CD4-positive, alpha-beta T cell treated with Interferon gamma for 1 hour (primary cell): Measurements from ENCODE around the gene MKLN1.
A peak's percentile ranks its signal among the peaks of the same experiment; 100 is the strongest.
"Not testable (repeated sequence)": the region's sequence is repeated elsewhere in the genome, so short reads cannot be mapped to it uniquely, and the experiment has no call there.

Experiments used
- DNase-seq: peaks from one replicate; pipeline ENCODE4 v3.0.0-alpha.2; 2020

MKLN1 gene

DNA sequence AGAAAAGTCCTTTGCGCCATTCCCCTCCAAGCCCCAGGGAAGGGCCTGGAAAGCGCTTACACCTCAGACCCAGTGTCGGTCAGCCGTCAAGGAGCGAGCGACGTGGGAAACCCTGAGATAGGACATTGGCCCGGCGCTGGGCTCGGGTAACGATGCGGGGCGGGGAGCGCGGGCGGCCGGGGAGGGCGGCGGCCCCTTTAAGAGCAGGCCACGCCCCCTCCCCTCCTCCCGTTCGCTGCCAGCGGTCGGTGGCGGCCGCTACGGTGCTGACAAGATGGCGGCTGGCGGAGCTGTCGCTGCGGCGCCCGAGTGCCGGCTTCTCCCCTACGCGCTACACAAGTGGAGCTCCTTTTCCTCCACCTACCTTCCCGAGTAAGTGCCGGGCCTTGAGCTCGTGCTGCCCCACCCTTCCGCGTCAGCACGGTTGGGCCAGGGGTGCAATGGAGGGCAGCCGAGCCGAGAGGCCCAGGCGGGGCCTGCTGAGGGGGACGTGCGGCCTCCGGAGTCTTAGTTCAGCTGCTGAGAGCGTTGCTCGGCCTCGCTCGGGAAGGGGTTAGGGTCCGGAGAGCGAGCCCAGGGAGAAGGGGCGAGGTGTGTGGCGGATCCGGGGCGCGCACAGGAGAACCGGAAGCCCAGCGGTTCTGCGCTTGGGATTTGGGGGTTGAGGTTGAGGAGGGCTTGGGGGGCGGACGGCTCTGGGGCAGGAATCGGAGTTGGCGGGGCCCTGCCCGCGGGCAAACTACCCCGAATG, at the start of gene MKLN1:
Gene MKLN1, plus strand, starts transcription at position 251 of the 751 bp plus-strand sequence. Its CDS starts 24 bp downstream, at position 275.
- DNase-seq: peak; percentile 86

DNA sequence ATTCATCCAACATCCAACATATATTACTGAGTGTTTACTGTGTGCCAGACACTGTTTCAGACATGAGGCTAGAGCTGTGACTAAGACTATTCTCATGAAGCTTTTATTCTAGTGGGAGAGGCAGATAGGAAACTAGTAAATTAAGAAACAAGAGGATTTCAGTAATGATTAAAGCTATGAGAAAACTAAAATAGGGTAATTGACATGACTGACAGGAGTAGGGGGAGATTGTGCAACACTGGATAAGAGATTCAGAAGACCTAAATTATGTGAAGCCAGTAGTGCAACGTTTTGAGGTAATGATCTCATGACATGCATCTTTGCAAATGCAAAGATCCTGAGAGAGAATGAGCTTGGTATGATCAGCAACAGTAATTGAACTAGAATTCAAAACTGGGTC, 48.6 kb upstream of the MKLN1 start:
- no peak for DNase-seq

DNA sequence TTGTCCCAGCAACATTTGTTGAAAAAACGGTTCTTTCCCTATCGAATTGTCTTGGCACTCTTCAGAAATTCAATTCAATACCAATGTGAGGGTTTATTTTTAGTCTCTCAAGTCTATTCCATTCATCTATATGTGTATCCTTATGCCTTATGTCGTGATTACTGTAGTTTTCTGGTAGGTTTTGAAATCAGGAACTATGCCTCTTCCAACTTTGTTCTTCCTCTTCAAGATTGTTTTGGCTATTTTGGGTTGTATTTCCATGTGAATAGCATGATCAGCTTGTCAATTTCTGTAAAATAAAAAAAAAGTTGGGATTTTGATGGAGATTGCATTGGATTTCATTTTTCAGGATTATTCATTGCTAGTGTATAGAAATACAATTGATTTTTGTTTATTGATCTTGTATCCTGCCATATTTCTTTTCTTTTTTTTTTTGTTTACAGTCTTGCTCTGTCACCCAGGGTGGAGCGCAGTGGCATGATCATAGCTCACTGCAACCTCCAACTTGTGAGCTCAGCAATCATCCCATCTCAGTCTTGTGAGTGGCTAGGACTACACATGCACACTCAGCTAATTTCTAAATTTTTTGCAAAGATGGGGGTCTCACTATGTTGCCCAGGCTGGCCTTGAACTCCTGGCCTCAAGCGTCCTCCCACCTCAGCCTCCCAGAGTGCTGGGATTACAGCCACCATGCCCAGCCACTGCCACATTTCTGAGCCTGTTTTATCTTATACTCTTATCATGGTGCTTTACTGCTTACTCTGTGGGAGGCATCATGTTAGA, 46.2 kb upstream of the MKLN1 start:
- no peak for DNase-seq

DNA sequence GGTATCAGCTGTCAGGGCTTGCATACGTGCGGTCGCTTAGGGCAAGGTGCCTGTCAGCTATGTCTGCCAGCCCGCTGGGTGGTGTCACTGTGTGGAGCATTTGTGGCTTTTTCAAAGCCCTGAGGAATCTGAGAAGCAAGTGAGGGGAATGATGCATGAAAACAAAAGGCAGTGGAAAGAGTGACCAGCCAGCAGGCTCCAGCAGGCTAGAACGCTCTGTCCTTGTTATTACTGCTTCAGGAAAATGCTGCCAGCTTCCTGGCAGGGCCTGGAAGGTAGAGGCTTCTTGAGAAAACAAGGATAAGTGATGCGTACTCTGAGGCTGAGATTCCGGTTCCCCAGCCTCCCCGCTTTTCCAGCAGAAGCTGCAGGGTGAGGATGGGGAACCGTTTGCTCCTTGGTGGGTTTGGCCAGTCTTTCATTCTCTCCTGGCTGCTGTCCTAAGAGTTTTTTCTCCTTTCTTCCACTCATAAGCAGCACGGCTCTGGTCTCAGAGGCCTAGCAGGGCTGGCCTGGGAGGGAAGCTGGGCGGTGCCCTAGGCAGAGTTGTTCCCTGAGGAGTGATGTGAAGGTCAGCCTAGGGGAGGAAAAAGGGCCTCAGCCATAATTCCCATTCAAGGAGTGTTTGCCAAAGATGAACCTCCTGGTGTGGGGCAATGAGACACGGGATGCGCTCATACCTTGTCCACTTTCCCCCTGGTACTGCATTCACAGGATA, 42.8 kb upstream of the MKLN1 start:
- DNase-seq: no peak

DNA sequence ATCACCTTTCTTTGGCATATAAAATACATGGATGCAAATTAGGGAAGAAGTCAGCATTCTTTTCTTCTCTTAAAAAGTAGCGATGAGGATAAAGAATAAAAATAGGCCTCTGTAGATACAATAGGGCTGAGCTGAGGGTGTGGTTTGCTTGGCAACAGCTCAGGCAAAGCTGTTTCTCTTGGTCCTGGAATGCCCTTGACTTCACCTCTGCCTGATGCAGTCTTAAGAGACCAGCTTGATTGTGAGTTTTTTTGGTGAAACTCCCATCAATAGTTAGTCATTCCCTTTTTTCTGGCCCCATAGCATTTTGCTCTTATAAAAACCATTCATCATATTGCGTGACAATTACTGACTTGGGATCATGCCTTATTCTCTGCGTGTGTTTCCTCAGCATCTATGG, 42.1 kb upstream of the MKLN1 start:
- no peak for DNase-seq

DNA sequence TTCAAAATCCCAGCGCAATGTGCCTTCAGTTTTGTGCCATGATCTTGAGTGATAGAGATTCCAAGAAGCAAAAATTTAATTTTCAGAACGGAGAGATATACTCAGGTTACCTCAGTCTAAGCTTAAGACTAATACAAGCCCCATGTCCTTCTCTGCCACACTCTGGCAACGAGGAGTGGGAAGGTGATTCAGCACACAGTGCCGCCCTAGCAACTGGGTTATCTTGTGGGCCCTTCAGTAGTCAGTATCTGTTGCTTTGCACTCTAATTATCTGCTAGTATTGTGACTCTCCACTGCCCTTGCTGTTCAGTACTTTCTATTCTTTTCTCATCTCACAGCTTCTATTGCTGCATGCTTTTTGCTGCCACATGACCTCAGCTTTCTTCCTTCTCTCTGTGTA, 39.2 kb upstream of the MKLN1 start:
- no peak for DNase-seq

DNA sequence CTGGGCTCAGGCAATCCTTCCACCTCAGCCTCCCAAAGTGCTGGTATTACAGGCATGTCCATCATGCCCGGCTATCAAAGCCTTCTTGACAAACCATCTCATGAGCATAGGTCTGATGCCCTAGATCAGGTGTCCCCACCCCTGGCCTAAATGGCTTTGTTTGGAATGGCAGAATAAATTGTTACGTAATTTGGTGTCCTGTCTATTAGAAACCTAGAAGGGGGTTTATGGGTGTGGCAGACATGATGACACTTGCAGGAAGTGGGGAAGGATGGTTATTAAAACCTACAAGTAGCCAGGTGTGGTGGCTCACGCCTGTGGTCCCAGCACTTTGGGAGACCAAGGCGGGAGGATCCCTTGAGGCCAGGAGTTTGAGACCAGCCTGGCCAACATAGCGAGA, 38.6 kb upstream of the MKLN1 start:
- DNase-seq: no peak

DNA sequence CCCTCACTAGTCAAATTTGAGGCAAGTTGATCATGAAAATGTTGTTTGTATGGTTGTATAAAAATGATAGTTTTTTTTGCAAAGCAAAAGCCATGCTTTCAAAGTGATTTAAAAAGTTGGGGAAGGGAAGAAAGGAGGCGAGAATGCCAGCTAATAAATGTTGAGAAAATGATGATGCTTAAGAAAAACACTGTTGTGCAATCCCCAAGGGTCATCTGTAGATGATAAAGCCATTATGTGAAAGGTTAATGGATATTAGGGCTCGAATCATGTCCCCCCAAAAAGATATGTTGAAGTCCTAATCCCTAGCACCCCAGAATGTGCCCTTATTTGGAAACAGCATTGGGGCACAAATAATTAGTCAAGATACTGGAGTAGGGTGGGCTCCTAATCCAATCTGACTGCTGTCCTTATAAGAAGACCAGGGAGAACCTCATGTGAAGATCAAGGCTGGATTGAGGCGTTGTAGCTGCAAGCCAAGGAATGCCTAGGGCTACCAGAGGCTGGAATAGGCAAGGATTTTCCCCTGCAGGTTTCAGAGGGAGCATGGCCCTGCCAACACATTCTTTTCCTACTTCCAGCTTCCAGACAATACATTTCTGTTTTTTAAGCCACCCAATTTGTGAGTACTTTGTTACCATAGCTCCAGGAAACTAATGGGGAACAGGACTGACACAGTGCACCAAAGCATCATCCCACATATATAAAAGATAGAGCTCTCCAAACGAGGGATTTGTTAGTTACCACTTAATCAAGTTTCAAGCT, 35.4 kb upstream of the MKLN1 start:
- no peak for DNase-seq

DNA sequence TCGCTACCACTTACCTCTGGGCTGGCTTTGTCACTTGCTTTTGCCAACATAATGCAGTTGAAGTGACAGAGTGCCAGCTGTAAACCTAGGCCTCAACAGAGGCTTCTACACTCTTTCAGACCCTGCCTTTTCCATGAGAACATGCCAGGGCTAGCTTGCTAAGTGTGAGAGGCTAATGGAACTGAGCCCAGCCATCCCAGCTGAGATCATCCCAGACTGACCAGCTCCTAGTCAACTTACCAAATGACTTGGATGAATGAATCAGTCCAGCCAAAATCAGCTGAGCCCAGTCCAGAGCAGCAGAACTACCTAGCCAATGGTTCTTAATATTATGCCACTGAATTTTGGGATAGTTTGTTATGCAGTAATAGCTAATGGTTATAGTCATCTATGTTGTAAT, 34.7 kb upstream of the MKLN1 start:
- DNase-seq: no peak

DNA sequence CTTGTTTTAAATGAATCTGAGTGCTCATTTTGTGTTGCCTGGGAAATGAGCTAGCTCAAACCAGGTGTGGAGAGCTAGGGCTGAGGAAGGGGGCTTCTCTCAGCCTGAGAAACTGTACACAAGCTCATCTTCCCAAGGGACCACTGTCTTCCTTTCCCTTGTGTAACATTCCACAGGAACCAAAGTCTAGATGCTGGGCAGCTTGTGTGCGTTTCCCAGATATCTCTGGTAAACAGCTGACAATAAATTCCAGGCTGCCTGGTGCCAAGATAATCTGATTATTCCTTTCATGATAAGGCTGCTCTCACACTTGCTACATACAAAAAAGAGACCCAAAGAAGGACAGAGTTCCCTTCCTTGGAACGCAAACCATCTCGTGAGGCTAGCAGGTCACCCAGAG, 33.1 kb upstream of the MKLN1 start:
- no peak for DNase-seq

DNA sequence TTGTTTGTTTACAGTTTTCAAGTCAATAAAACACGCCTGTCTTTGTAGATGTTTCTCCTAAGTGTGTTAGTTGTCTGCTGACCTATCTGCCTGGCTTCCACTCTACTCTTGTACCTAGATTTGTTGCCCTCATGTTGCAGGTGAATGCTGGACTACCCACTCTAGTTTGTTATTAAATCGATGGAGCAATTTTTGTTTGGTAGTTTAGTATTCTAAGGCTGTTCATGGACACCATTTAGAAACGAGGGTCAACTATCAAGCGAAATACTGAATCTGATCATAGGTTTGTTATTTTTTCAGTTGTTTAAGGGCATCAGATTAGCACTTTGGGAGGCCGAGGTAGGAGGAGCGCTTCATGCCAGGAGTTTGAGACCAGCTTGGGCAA, 29.1 kb upstream of the MKLN1 start:
- no peak for DNase-seq

DNA sequence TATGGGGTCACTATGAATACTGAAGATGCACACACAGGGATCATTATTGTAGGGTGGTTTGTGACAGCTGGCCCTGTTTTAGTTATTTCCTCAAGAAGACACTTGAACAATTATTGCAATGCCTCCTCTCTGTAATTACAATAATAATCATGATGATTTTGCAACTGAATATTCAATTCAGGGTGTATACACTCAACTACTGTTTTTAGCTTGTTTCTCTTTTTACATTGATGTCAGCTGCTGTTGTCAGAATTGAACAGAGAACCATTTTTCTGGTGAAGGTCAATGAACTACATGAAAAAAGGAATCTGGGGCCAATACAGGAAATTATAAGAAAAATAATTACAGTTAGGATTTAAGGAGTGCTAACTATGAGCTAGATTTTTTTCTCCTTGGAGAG, 28.6 kb upstream of the MKLN1 start:
- DNase-seq: no peak

DNA sequence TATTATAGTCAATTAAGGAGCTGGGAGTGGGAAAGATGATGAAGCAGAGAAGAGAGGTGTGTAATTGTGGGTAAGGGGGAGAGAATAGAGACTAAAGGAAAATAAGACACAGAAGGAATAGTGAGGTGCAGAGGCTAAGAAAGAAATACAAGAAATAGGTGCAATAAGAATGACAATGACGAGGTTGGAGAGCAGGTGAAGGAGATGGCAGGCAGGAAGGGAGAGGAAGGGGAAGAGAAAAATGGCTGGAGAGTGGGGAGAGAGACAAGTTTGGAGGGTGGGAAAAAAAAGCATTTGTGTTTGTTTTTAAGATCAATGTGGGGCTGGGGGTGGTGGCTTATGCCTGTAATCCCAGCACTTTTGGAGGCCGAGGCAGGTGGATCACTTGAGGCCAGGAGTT, 27.6 kb upstream of the MKLN1 start:
- no peak for DNase-seq

DNA sequence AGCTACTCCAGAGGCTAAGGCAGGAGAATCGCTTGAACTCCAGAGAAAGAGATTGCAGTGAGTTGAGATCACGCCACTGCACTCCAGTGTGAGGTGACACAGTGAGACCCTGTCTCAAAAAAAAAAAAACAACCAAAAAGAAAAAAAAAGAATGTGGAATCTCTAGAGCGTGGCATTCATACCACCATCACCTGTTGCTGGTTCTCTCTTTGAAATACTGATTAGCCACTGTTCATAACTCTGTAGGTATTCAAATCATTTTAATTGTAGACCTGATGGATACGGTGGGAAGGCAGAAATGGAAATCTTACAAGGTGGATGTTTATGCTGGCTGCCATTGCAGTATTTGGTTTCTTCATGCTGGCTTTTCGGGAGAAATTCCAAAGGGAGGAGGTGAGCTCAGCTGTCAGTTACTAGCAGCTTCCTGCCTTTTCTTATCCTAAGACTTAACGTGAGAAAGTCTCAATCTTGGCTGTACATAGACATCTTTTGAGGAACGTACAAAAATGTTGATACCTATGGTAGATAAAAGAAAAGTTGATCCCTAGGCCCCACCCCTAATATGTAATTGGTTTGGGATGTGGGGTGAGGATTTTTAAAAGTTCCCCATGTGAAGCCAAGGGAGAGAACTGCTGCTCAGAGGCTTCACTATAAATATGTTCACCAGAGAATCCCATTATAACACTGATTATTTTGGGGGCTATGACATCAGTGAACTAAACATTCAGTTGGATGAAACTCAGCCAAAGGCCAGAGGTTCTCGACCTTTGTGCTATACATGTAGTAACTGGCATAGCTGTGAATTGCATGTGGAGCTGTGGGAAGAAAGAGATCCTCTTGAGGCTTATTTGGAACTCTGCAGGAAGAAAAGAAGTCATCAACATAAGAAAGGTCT, 26.9 kb upstream of the MKLN1 start:
- DNase-seq: no peak

DNA sequence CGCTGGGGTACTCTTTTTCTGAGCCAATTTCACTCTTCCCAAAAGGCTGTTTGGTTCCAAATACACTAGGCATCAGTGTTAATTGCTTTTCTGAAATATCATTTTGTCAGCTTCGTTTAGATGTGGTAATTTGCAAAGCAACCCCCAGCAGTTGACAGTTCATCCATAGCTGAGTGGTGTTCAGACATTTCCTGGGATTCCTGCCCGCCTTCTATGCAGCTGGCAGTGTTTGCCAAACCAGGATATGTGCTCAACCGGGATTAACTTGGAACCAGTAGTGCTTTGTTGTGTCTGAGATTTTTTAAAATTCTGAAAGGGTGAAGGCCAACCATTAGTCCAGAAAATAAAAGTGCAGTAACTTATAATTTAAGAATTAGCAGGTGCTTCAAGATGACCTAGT, 25.2 kb upstream of the MKLN1 start:
- DNase-seq: no peak

DNA sequence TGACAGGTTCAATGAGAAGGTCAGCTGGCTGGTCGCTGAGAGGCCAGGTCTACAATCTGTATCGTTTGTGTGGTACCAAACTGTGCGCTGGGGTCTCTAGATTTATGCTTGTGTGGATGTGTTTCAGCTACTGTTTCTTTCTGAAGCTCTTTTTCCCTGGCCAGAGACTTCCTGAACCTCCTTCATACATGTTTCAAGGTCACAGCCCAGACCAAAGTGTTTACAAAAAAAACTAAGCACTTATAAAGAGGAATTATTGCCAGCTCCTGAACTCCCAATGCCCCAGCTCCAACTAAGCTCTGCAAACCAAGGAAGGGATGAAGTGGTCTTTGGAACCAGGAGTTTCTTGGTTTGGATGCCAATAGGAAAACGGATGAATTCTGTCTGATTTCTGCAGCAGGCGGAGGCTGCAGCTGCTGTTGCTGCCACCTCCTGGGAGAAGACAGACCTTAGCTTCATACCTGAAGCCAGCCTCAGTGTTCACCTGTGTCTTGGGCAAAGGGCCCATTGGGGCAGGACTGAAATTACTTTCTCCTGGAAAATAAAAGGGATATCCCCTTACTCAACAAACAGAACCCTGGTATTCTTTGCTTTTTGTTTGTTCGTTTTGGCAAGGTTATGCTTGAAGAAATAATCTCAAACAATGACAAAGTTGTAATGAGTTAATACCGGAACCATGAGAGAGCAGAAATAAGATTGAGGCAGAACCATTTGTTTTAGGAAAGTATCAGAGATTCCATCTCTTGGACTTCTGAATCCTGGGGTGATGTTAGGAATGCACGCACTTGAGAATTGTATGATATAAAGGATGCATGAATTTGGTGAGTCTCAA, 24.6 kb upstream of the MKLN1 start:
- no peak for DNase-seq

DNA sequence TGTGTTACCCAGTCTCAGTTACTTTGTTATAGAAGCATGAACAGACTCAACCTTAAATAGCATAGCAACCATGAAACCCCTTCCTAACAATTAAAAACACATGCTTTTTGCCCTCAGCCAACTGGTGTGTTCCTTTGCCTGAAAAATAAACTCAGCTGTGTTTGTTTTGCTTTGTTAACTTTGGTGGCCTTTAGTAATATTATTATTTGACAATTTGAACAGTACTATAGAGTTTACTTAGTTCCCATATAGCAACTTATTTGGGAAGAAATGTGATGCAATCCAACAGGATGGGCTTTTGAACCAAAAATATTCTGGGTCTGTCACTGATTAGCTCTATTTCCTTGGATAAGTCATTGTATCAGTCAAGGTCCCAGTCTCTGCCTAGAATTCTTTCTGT, 22.5 kb upstream of the MKLN1 start:
- no peak for DNase-seq

DNA sequence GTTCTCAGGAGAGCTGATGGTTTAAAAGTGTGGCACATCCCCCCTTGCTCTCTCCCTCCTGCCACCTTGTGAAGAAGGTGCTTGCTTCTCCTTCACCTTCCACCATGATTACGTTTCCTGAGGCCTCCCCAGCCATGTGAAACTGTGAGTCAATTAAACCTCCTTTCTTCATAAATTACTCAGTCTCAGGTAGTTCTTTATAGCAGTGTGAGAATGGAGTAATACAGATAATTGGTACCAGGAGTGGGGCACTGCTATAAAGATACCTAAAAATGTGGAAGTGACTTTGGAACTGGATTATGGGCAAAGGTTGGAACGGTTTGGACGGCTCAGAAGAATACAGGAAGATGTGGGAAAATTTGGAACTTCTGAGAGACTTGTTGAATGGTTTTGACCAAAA, 21.6 kb upstream of the MKLN1 start:
- not testable (repeated sequence) for DNase-seq

DNA sequence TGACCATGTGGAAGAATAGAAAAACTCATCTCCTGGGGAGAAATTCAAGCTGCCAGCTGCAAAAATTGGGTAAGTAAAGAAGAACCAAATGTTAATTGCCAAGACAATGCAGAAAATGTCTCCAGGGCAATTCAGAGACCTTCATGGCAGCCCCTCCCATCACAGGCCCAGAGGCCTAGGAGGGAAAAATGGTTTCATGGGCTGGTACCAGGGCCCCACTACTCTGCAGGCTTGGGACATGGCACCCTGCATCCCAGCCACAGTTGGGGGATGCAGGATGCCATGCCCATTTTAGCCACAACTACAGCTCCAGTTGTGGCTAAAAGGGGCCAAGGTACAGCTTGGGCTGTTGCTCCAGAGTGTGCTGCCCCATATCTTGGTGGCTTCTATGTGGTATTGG, 20.9 kb upstream of the MKLN1 start:
- no peak for DNase-seq

DNA sequence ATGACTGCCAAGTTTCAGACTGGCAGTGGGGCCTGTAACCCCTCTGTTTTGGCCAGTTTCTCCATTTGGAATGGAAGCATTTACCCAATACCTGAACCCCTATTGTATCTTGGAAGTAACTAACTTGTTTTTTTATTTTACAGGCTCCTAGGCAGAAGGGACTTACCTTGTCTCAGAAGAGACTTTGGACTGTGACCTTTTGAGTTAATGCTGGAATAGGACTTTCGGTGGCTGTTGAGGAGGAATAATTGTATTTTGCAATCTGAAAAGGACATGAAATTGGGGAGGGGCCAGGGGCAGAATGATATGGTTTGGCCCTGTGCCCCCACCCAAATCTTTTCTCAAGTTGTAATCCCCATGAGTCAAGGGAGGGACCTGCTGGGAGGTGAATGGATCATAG, 20.0 kb upstream of the MKLN1 start:
- DNase-seq: no peak

DNA sequence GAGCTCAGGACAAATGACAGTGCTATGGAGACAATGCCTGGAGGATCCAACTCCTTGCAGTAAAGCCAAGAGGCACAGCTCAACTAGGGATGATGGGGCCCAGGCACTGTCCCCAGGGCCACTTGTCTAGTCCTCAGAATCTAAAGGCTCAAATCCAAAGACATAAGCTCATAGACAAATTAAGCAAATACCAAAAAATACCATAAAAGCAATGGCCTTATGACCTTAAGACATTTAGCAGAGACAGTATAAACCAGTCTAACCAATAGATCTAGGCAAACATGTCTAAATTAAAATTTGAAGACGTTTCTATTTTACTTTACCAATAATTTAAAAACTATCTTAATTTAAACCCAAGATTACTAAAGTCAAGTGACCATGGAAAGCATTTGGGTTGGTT, 14.8 kb upstream of the MKLN1 start:
- DNase-seq: no peak
